Fibroblast of skin of abdomen (primary cell): ENCODE data around the gene RNH1.

Experiments
- DNase-seq: peaks from one replicate; pipeline ENCODE4 v3.0.0-alpha.2; 2013

RNH1 gene

DNA sequence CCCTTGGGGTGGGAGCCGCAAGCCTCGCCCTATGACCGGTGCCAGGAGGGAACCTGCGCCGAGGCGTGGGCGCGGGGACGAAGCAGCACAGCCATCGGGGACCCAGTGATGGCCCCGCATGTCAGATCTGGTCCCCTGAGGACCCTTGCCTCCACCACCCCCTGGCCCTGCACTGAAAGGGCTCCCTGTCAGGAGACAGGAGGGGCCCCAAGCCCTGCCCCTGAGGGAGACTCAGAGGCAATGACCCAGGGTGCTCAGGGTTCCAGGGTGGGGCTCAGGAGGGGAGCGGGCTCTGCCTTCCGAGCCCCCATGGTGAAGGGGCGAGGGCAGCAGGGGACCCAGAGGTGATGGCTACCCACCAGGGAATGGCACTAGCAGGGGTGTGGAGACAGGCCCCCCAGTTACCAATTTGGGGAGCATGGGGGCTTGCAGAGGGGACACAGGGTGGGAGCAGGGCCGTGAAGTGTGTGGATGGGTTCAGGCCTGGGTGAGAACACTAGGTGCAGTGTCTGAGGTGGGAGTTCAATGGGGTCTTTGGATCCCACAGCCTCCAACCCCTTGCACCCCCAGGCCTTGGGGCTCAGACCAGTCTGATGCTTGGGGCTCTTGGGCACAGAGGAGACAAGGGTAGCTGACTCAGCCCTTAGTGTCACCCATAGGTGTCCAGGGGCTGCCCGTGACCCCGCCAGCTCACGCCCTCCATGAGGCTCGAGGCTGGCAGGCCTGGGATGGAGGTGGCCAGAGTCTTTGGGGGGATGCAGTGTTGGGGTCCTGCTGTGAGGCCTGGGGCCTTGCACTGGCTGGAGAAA is 30.8 kb upstream of the RNH1 start:
- DNase-seq: no peak

DNA sequence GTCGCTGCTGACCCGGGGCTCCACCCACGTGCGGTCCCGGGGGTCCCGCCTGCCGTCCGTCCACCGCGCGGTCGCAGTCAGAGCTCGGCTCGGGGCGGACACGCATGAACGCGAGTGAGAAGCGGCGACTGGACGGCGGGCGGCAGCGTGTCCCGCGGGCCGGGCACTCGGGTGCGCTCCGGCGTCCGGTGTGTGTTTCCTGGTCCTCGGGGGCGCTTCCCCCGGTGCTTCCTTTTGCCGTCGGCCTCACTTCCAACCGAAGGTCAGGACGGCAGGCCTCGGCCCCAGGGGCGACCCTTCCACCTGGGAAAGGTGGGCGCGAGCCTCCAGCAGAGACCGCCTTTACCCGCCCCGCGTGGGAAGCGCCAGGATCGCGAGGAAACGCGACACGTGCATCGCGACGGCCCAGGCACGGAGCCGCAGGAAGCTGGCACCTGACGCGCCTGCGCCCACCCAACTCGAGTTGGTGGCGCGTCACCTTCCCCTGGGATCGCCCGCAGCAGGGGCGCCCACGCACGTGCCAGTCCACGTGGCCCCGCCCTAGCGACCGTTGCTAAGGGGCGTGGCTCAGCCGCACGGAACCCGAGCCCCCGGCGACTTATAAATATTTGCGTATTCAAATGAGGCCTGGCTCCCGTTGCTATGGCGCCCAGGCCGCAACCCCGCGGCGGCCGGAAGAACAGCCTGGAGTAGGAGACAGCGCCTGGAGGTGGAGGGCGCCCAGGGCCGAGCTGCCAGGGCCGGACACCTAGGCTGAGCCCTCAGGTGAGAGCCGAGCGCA is 30.0 kb upstream of the RNH1 start, which contains the start of gene LRRC56:
LRRC56 (plus strand) TSS at position 687 of the 781 bp plus-strand sequence. CDS start 3,158 bp downstream, outside the sequence.
- peak; percentile 74 for DNase-seq

DNA sequence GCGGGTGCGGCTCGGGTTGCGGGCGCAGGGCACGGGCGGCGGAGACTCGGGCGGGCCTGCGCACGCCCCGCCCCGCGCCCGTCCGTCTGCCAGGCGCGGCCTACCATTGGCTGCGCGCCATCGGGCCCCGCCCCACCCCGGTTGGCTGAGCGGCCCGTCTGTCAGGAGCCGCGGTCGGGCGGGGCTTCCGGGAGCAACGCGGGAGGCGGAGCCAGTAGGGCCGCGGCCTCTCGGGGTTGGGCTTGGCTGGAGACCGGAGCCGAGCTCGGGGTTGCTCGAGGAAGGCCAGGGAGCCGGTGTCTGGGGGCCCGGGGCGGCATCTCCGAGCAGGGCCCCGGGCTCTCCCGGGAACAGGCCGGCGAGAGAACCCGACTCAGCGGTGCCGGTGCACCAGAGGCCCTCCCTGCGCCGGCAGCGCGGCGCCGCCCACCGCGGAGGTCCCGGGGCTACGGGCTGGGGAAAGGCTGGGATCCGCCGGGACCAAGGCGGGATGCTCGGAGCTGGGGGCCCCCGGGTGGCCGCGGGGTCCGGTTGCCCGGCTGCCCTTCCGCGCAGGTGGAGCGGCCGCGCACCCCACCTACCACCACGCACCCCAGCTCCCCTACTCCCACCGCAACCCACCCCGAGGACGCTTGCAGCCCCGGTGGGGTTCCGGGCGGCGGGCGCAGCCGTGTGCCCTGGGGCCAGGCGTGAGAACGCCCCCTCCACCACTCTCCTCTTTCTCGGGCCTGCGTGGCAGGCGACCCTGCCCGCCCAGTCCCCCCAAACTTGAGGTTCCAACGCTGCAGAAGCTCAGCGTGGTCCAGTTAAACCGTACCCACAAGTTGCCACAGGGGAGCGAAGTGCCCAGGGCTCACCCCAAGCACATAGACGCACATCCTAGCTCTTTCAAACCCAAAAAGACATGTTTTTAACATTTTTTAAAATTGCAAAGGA is 28.7 kb upstream of the RNH1 start, which contains the start of gene HRAS:
HRAS (minus strand) TSS at position 58 of the 936 bp plus-strand sequence.
- DNase-seq: peak; percentile 94

- no peak for DNase-seq
Observed at GRCh38 chr11:535210-535518, 28.1 kb upstream of the RNH1 start.

DNA sequence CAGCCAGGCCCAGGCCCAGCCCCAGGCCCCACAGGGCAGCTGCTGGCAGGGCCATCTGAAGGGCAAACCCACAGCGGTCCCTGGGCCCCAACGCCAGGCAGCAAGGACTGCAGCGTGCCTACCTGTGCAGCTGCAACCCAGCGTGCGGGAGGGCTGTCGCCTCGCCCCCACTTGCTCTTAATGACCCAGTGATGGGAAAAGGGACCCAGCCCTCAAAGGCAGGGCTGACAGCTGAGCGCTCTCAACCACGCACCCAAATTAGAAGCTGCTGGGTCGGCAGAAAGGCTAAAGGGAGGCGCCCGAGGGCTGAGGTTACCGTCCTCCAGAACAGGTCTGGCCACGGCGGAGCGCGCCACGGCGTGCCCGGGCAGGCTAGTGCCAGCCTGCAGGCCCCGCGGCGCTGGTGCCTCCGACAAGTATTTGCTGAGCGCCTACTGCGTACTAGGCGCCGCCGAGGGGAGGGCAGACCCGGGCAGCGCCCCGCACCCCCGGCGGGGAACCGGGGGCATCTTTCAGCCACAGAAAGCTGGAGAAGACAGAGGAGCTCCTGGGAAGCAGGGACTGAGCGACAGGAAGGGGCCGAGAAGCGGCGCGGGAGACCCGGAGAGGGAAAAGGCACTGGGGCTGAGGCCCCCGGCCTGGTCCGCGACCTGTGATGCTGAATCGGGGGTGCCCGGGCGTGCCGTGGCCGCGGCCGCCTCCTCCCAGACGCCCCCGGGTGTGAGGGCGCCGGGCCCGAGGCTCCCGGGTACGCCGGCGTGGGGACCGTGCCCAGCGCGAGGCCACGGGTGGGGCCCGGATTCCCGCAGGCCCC is 27.6 kb upstream of the RNH1 start:
- DNase-seq: no peak

DNA sequence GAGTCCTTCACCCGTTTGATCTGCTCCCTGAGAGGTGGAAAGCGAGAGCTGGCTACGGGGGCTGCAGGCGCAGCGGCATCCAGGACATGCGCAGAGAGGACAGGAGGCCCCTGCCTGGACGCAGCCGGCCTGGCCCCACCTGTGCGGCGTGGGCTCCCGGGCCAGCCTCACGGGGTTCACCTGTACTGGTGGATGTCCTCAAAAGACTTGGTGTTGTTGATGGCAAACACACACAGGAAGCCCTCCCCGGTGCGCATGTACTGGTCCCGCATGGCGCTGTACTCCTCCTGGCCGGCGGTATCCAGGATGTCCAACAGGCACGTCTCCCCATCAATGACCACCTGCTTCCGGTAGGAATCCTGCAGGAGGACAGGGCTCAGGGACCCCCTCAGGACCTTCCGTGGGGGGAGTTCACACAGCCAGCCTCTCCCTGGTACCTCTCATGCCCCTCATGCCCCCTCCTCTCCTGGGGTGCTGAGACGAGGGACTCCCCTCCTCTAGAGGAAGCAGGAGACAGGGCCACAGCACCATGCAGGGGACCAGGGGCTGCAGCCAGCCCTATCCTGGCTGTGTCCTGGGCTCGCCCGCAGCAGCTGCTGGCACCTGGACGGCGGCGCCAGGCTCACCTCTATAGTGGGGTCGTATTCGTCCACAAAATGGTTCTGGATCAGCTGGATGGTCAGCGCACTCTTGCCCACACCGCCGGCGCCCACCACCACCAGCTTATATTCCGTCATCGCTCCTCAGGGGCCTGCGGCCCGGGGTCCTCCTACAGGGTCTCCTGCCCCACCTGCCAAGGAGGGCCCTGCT is 26.7 kb upstream of the RNH1 start:
- DNase-seq: no peak

DNA sequence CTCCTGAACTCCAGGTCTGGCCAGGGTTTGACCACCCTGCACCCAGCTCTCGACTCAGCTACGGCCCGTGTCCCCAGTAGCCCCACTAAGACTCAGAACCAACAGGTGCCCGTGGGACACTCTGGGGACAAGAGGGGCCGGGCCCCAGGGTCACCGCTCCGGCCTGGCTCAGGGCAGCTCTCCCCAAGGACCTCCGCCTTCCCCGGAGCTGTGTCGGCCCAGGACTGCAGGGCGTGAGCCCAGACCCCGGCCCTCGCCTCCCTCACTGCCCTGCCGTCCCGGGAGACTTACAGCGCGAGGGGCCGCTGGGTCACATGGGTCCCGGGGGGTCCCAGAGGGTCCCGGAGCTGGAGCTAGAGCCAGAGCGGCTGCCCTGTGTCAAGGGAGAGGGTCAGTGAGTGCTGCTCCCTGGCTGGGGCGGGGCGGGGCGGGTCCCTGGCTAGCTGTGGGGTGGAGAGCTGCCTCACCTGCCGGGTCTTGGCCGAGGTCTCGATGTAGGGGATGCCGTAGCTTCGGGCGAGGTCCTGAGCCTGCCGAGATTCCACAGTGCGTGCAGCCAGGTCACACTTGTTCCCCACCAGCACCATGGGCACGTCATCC is 26.0 kb upstream of the RNH1 start:
- DNase-seq: no peak

GRCh38 chr11:532527-532985 is 25.5 kb upstream of the RNH1 start:
- DNase-seq: no peak

DNA sequence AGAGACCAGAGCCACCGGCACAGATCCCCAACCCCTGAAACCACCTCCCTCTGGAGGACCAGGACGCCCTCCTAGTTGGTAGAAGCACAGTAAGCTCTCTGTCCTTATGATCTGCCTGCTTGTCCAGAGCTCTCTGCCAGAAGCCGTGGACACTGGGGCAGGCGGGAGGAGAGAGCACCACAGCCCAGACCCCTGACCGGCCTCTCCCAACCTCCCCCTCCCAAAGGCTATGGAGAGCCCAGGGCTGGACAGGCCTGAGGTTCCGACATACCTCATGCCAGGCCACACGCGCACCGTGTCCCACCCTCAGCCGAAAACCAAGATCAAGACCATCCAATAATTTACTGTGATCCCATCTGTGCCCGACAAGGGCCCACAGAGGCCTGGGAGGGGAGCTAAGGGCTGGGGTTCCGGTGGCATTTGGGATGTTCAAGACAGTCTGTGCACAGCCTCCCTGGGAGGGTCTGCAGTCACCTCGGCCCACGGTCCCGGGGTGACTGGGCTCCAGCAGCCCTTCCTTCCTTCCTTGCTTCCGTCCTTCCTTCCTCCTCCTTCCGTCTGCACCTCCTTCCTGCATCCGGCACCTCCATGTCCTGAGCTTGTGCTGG is 25.0 kb upstream of the RNH1 start:
- DNase-seq: no peak

DNA sequence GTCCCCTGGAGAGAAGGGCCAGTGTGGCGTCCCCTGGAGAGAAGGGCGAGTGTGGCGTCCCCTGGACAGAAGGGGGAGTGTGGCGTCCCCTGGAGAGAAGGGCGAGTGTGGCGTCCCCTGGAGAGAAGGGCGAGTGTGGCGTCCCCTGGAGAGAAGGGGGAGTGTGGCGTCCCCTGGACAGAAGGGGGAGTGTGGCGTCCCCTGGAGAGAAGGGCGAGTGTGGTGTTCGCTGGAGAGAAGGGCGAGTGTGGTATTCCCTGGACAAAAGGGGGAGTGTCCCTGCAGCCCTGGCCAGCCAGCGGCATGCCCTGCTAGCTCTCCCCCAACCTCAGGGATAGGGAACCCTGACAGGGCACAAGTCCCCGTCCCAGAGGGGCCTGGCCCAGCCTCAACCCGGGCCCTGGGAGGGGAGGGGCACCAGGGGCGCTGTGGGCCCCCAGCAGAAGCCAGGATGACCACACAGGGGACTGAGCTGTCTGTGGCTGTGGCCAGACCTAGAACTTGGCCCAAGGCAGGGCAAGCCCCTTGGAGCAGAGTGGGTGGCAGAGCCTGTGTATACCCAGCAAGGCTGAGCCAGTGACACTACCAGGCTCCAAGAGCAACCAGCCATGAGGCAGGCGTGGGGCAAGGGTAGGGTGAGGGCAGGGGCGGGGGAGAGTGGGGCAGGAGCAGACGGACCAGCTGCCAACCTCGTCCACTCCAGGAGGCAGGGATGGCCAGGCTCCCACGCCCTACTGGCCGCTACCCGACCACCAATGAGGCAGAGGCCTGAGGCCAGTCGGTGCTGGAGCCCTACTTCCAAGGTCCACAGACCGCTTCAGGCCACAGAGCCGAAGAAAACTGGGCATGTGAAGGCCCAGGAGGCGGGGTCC is 24.2 kb upstream of the RNH1 start:
- no peak for DNase-seq

DNA sequence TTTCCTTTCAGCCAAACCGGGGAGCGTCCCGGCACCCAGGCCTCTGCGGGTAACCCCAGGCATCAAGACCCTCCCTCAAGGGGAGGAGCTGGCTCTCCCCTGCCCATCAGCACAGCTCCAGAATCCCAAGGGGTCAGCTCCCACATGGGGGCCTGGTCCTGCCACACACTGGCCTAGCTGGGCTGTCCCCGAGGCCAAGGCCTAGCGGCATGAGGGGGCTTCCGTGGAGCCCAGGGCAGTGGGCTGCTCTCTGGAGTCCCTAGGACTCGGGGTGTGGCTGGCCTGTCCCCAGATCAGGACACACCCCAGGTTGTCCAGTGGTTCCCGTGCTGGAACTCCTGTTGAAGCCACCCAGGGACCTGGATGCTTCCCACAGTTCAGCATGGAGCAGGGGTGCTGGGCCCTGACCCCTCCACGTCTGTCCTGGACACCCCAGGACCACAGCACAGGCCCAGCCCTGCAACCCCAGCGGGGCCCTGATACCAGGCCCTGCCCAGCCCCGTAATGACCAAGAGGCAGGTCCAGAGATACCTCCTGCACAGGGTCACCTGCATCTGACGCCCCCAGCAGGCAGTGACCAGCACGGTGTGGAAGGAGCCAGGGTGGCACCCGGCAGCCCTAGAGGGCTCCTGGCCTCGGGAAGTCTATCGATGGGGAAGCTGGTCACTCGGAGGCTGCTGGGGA is 22.8 kb upstream of the RNH1 start:
- DNase-seq: no peak

DNA sequence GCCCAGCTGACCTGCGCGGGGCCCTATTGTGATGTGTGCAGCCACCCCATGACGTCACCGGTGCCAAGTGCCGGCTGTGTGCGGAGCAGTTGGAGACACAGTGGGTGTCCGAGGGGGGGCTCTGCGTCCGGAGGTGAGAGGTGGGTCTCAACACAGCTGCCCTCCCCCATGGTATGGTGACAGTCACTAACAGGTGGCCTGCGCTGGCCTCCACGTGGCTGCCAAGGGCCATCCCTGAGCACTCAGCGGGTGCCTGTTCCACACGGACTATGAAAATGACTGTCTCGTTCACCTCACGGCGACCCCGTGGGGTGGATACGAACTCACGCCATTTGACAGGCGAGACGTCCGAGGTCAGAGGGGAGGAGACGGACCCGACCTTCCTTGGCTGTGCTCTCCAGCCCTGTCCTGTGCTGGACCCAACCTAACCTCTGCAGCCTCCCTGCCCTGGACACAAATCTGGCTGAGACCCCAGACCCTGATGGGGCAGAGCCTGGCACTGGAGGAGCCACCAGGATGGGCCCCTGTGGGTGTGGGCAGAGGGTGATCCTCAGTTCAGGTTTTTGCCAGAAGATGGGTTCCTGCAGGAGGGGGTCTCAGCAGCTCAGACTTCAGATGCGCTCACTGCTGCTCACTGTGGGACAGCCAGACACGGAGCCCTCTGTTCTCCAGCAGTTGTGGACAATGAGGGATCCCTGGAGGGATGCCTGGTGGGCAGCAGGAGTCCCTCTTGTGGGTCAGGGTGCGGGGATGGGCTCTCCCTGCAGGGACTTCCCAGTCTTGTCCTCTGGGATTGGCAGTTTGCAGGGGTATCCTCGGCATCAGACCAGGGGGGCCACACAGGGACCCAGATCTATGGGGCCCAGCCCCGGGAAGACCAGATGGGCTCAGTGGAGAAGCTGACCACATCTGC is 22.0 kb upstream of the RNH1 start:
- DNase-seq: no peak

- DNase-seq: no peak
Observed at GRCh38 chr11:528166-528814, 21.2 kb upstream of the RNH1 start.

- no peak for DNase-seq
Observed at GRCh38 chr11:526192-526591, 19.1 kb upstream of the RNH1 start.

GRCh38 chr11:521177-521688 is 14.2 kb upstream of the RNH1 start:
- no peak for DNase-seq

- no peak for DNase-seq
Observed at GRCh38 chr11:520428-521176, 13.6 kb upstream of the RNH1 start.
